ENCODE data around the gene PROM2.
A peak's percentile ranks its signal among the peaks of the same experiment; 100 is the strongest.

The PROM2 gene

GRCh38 chr2:95323347-95324155, 49.3 kb downstream of the PROM2 start:
- peak; percentile 62 for DNase-seq (ENCODE audit: low spot score)

DNA sequence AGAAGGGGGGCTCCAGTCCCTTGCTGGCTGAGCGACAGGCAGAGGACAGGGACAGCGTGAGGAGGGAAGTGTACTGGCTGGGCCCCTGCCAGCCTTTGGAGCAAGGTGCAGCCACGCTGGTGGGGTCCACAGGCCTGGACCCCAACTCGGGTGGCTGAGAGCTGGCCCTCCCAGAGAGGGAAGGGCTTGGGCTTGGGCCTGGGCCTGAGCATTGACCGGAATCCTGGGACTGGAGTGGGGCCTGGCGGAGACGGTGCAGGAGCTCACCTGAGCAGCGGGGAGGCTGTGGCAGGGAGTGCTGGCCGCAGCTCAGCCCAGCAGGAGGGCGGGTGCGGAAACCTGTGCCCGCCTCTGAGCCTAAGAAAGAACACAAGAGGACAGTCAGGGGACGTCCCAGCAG, 50.8 kb downstream of the PROM2 start:
- no peak for DNase-seq (ENCODE audit: low spot score)

- no peak for DNase-seq (ENCODE audit: low spot score)
Observed at GRCh38 chr2:95325590-95326432, 51.6 kb downstream of the PROM2 start.

GRCh38 chr2:95326433-95327140, 52.3 kb downstream of the PROM2 start:
- DNase-seq (ENCODE audit: low spot score), result no peak

DNA sequence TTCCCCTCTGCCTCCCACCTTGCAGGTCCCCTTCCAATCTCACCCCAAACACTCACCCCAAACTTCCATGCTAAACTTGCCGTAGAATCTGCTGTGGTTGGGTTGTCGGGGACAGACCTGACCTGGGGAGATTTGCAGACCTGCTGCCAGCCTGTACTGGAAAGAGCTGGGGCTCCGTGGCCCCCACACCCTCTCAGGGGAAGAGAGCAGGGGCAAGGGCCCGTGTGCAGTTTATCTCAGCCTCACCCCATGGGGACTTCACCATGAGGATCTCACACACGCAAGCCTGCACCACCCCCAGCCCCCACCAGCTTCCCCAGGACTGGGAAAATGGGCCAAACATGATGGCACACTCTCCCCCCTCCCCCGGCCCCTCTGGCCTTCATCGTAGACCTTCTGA, 53.6 kb downstream of the PROM2 start:
- DNase-seq (ENCODE audit: low spot score), result no peak

DNA sequence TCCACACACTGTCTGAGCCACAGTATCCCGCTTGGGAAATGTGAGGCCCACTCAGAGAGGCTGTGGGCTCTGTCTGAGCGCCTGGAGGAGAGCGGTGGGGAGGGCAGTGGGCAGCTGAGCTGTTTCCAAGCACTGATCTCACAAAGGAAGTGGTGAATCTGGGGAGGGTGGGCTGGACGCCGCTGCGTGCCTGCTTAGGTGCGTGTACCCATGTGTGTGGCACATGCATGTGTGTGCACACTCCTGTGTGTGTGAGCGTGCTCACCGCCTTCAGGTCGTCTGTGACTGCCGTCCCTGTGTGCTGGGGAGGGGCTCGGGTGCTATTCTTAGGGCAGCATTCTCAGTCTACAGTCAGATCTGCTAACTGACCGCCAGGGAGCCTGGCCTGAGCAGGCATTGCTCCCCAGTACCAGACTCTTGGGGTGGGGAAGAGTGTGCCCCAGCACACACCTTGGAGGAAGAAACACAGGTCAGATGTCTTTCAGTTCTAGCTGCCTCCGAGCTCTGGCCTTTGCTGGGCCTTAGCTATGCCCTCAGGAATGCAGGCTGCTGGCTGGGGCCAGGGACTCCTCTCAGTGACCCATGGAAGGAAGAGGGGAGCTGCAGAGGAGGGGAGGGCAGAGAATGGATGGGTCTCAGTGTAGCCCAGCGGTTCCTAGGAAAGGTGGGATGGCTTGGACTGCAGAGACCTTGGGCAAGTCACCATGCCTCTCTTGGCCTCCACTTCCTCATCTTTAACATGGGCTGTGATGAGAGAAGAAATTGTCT, 54.3 kb downstream of the PROM2 start:
- no peak for DNase-seq (ENCODE audit: low spot score)

DNA sequence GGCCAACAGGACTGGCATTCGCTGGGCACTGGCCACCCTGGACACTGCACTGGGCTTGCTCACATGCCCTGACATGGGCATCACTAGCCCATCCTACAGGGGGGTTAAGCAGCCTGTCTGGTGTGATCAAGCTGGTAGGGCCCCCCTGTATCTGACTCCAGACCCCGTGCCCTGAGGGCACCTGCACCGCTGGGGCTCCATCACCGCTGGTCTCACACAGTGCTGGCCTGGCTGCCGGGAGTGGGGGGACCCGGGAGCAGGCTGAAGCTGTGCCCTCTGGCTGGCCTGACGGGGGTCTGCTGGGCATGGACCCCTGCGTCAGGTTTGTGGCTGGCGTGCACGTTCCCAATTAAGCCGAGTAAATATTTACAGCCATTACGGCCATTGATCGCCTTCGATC, 55.2 kb downstream of the PROM2 start:
- no peak for DNase-seq (ENCODE audit: low spot score)

DNA sequence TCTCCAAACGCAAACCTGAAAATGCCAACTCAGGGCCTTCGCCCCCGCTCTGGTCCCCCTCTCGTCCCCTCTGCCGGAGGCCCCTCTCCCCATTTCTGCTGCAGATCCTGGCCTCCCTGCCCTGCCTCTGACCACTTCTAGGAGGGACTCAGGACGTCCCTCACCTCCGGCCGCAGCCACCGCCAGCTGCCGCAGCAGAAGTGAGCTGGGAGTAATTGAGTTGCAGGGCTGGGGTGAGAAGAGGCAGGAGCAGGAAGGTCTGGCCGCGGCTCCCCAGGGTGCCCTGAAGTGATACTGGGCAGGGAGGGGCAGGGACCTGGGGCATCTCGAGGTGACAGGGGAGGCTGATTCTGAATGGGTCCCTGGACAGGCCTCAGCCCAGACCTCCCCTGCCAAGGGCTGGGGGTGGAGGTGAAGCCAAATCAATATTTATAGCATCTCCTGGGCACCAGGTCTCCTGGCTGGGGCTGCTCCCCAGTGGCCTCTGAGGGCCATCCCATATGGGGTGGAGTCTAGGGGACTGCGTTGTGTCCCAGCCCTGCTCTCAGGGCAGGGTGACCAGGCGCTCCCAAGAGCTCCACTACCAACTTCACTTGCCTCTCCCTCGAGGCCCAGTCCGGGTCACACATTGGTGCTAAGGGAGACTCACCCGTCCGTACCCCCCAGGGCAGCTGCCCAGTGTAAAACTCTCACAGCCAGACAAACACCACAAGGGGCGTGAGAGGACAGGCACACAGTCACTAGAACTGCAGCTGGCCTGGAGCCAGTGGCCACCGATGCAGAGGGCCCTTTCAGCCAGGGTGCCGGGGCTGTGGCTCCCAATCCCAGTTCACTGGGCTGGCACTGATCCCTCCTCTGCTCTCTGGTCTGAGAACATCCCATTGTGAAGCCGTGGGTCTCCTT, 55.9 kb downstream of the PROM2 start:
- no peak for DNase-seq (ENCODE audit: low spot score)

DNA sequence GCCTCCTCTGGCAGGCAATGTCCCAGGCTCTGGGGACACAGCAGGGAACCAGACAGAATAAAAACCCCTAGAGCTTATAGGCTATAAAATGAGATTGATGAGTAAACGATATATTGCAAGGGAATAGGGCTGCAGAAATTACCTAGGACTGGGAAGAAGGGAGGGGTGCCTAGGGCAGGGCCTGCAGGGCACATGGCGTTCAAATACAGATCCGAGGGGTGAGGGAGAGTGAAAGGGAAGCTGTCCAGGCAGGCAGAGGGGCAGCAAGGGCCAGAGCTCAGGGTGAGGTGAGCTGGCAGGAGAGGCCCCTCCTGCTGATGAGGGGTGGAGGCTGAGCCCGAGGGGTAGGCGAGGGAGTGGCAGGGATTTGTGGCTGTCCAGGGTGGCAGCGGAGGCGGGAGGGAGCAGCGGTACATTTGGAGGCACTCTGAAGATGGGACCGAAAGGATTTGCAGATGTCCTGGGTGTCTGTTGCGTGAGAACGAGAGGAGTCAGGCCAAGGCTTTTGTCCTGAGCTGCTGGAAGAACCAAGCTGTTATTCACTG, 56.6 kb downstream of the PROM2 start:
- DNase-seq (ENCODE audit: low spot score), result no peak

DNA sequence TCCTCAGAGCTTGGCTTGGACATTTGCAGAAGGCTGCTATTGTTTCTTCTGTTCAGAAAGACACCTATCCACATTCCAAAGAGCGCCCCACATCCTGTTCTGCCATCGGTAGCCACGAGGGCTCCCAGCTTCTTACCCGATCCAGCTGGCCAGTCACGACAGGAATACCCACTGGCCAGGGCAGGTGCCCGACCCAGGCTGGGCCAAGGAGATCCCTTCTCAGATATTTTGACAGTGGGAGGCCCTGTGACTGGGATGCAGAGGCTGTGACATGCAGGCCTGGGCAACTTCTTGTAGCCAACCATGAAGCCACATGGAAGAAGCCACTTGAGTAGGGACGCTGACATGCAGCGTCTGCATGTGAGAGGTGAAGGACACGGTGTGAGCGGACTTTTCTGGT, 57.4 kb downstream of the PROM2 start:
- no peak for DNase-seq (ENCODE audit: low spot score)

DNA sequence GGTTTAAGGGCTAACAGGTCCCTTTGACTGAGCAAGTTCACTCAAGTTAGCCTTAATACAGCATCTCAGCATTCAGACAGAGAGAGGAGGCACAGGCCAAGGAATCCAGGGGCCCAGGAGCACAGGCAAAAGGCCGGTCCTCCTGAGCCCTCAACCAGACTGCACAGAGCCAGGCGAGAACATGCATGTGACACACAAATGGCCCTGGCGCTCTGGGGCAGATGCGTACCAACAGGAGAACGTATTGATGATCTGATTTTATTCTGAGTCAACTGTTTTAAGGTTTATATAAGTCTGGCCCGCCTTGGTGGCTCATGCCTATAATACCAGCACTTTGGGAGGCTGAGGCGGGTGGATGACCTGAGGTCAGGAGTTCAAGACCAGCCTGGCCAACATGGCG, 57.8 kb downstream of the PROM2 start:
- DNase-seq (ENCODE audit: low spot score), result no peak

GRCh38 chr2:95333056-95333455, 58.8 kb downstream of the PROM2 start:
- no peak for DNase-seq (ENCODE audit: low spot score)

DNA sequence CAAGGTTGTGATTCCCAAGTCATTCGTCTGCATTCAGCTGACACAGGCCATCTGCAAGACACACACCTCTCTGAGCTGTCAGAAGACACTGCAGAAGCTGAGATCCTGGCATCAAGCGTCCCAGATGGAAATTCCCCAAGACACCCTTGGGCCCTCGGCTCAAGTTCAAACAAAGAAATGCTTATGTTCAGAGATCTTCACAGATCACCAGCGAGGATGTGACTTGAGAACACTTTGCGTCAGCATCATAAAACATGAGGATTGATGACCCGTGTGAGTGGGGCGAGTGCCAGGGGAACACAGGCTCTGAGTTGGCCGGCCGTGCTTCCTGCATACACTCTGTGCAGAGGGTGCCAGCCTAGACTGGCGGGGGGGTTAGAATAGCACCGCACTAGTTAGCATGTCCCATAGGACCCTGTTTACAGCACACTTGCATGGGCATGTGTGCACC, 59.7 kb downstream of the PROM2 start:
- DNase-seq (ENCODE audit: low spot score), result no peak

- no peak for DNase-seq (ENCODE audit: low spot score)
Observed at GRCh38 chr2:95334916-95335641, 60.8 kb downstream of the PROM2 start.

GRCh38 chr2:95336406-95336805, 62.2 kb downstream of the PROM2 start:
- DNase-seq (ENCODE audit: low spot score), result no peak

DNA sequence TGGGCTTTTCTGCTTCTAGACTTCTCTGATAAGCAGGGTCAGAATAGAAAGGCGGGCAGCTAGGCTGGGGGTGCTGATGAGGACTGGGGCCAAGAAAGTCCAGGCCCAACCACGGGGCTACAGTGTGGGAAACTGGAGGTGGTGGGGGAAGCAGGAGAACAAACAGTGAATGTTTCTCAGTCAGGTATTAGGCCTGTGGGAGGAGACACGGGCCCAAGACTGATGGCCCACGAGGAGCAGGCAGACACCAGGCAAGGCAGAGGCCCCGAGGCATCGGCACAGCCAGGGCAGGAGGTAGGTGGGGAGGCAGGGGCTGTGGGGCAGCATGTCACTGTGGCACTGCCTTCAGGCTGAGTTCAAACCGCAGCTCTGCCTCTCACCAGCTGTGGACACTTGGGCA, 63.6 kb downstream of the PROM2 start:
- no peak for DNase-seq (ENCODE audit: low spot score)

All from hepatic stellate cell (primary cell).